Measurements from ENCODE around the gene ASB8. TPM values are rescaled to one million over a fixed set of nuclear protein-coding genes. Genes with fewer than 3 reads are reported as not detected.

Gene ASB8
- polyA plus RNA-seq, 2 of the 4 experiments (the other 2 are of a cell fraction) = 16.2 to 25.6 TPM

- no peaks in the 10 kb centered on the region for H3K4me1 ChIP-seq
Observed at GRCh38 chr12:48165089-48165981, 8.0 kb upstream of the ASB8 start.

More at GRCh38 chr12:48165089-48165981, 8.0 kb upstream of the ASB8 start:
- ChIA-PET CTCF (interaction anchor here (0.7 to 5.6 kb wide), 38 partner anchors 9 to 457 kb away, joined by 3 to 41 read pairs (median 4); partner anchors contain the start of genes CCDC184, PFKM and TMEM106C), POLR2A (no interaction called here)
- Histone ChIP-seq H3K4me2 (no peak overlapping the region), H3K9me3 (no peaks in the 10 kb centered on the region), H3K4me3 (no peak overlapping the region), H3K27ac (no peak overlapping the region)
- TF ChIP-seq CTCF (IDR thresholded peaks at IDR 0.05) (peak; percentile 95), SREBF2 (IDR thresholded peaks at IDR 0.05) (no peak), CEBPB (IDR thresholded peaks at IDR 0.05) (no peak), HOXA7 (CRISPR knock-in tag; IDR thresholded peaks at IDR 0.05) (no peak), RAD21 (conservative IDR thresholded peaks at IDR 0.05 in 1 of 2, IDR thresholded peaks at IDR 0.05 in 1 of 2) (peak; percentile 84 to 91), TFCP2L1 (CRISPR knock-in tag; IDR thresholded peaks at IDR 0.05) (no peak), SMC3 (IDR thresholded peaks at IDR 0.05) (peak; percentile 75), EP300 (IDR thresholded peaks at IDR 0.05) (no peak), FOSL2 (IDR thresholded peaks at IDR 0.05) (no peak), FOSL2 (CRISPR knock-in tag; IDR thresholded peaks at IDR 0.05) (no peak), PHF8 (IDR thresholded peaks at IDR 0.05; ENCODE audit: borderline replicate concordance, low read depth) (no peak), HOXB5 (CRISPR knock-in tag; IDR thresholded peaks at IDR 0.05) (no peak), CHD2 (IDR thresholded peaks at IDR 0.05; ENCODE audit: low read length, partially characterized antibody) (no peak), EHMT2 (IDR thresholded peaks at IDR 0.05; ENCODE audit: low read depth) (no peak), NPAS2 (CRISPR knock-in tag; IDR thresholded peaks at IDR 0.05; ENCODE audit: borderline replicate concordance) (no peak), NR3C1 (IDR thresholded peaks at IDR 0.05) (no peak), PBX3 (IDR thresholded peaks at IDR 0.05) (no peak), CBX2 (IDR thresholded peaks at IDR 0.05; ENCODE audit: borderline replicate concordance, low read depth) (no peak), KDM5A (IDR thresholded peaks at IDR 0.05) (no peak), ZSCAN20 (CRISPR knock-in tag; IDR thresholded peaks at IDR 0.05) (no peak), ZFP36 (IDR thresholded peaks at IDR 0.05; ENCODE audit: borderline replicate concordance, partially characterized antibody) (no peak), HMGXB4 (CRISPR knock-in tag; IDR thresholded peaks at IDR 0.05; ENCODE audit: borderline replicate concordance) (no peak), REST (IDR thresholded peaks at IDR 0.05) (no peak), HDAC2 (IDR thresholded peaks at IDR 0.05) (no peak), ZC3H11A (IDR thresholded peaks at IDR 0.05) (no peak)
- 2% methylated on average over 2 of the region's 2 CpGs for WGBS (ENCODE audit: missing lambda C conversion rate)
- peak; percentile 92 for FAIRE-seq
- ATAC-seq = peak in 1 of 2 experiments; percentile 85; a peak in 5 of 6 replicates
- peak; percentile 59 to 75 for DNase-seq (ENCODE audit: low read depth in 1 of 2, low spot score in 1 of 2)

Measured in A549 (cell line).